Nephron progenitor cell (in vitro differentiated cells): ENCODE data around the gene ADTRP.
"Not testable (repeated sequence)": the region's sequence is repeated elsewhere in the genome, so short reads cannot be mapped to it uniquely, and the experiment has no call there.

Experiments used
- DNase-seq: peaks from one replicate; pipeline ENCODE4 v3.0.0; 2021
- H3K27ac Mint-ChIP-seq: 2 replicates; pipeline ENCODE4 v1.8.0; 2021; ENCODE audit warnings: mild to moderate bottlenecking, moderate library complexity, mixed read lengths
- H3K27me3 Mint-ChIP-seq: 2 replicates; pipeline ENCODE4 v1.8.0; 2021; ENCODE audit warnings: mild to moderate bottlenecking, low read depth, mixed read lengths; ENCODE audit not compliant: poor library complexity
- H3K36me3 Mint-ChIP-seq: 2 replicates; pipeline ENCODE4 v1.8.0; 2021; ENCODE audit warnings: low read depth, mixed read lengths
- H3K4me1 Mint-ChIP-seq: 2 replicates; pipeline ENCODE4 v1.8.0; 2021; ENCODE audit warnings: mixed read lengths
- H3K4me3 Mint-ChIP-seq: 2 replicates; pipeline ENCODE4 v1.8.0; 2021; ENCODE audit warnings: mild to moderate bottlenecking, moderate library complexity, mixed read lengths
- H3K9me3 Mint-ChIP-seq: 2 replicates; pipeline ENCODE4 v1.8.0; 2021; ENCODE audit warnings: mild to moderate bottlenecking, moderate library complexity, mixed read lengths
- TF ChIP-seq, protein P1 (sequence below): fragments of 200-600 bp; sonication (generic); IDR thresholded peaks from 2 replicates; pipeline ENCODE4 v1.5.0; 2021; ENCODE audit warnings: antibody characterized with exemption

The ADTRP gene

DNA sequence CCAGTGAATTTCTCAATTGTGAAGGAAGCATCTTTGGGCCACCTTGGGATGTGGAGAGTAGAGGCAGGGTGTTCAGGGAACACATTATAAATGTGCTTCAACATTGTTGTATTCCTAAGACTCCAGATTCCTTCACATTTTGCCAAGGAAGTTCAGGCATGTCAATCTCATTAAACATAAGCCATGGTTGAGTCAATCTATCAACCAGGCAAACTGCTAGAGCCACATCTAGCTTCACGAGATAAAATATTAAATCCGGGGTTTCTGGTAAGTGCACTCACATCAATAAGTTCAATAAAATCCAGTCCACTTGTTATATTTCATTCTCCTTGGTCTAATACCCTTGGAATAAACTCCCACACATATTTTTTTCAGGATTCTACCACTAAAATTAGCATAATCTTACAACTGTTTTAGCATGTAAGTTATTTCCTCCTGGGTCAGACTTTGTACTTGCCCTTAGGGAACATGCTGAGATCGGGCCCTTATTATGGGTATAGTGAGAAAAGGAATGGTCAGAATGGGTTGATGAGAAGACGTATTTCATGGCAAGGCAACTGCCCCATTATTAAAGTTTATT lies 93.6 kb downstream of the ADTRP start:
- TF ChIP-seq, protein P1, sequence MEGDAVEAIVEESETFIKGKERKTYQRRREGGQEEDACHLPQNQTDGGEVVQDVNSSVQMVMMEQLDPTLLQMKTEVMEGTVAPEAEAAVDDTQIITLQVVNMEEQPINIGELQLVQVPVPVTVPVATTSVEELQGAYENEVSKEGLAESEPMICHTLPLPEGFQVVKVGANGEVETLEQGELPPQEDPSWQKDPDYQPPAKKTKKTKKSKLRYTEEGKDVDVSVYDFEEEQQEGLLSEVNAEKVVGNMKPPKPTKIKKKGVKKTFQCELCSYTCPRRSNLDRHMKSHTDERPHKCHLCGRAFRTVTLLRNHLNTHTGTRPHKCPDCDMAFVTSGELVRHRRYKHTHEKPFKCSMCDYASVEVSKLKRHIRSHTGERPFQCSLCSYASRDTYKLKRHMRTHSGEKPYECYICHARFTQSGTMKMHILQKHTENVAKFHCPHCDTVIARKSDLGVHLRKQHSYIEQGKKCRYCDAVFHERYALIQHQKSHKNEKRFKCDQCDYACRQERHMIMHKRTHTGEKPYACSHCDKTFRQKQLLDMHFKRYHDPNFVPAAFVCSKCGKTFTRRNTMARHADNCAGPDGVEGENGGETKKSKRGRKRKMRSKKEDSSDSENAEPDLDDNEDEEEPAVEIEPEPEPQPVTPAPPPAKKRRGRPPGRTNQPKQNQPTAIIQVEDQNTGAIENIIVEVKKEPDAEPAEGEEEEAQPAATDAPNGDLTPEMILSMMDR, result no peak
- no peak for DNase-seq
- no peak overlapping the region for H3K4me3 Mint-ChIP-seq
- H3K9me3 Mint-ChIP-seq, result peaks cover 34% of the 10 kb centered on the region
- no peaks in the 10 kb centered on the region for H3K27me3 Mint-ChIP-seq
- H3K36me3 Mint-ChIP-seq, result peaks cover 10% of the 10 kb centered on the region
- peaks cover 25% of the 10 kb centered on the region for H3K4me1 Mint-ChIP-seq
- no peak overlapping the region for H3K27ac Mint-ChIP-seq

DNA sequence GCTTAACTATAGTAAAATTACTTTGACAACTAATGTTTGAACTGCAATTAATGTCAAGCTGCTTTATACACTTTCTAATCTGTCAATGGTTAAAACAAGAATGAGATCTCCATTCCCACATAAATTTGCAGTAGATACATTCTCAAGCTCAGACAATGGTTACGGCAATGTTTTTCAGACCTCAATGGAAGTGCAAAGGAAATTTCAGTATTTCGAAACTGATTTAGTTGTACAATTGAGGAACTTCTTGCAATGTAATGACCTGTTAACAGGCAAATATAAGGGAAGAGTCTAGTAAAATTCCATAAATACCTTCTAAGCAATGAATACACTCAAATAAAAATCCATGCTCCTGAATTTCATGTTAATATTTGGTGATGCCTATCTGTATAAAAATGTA lies 94.7 kb downstream of the ADTRP start:
- H3K4me3 Mint-ChIP-seq, result no peak overlapping the region
- no peak overlapping the region for H3K27ac Mint-ChIP-seq
- no peaks in the 10 kb centered on the region for H3K27me3 Mint-ChIP-seq
- TF ChIP-seq, protein P1, result no peak
- H3K36me3 Mint-ChIP-seq, result peaks cover 10% of the 10 kb centered on the region
- no peak for DNase-seq
- peaks cover 34% of the 10 kb centered on the region for H3K9me3 Mint-ChIP-seq
- H3K4me1 Mint-ChIP-seq, result peaks cover 21% of the 10 kb centered on the region

DNA sequence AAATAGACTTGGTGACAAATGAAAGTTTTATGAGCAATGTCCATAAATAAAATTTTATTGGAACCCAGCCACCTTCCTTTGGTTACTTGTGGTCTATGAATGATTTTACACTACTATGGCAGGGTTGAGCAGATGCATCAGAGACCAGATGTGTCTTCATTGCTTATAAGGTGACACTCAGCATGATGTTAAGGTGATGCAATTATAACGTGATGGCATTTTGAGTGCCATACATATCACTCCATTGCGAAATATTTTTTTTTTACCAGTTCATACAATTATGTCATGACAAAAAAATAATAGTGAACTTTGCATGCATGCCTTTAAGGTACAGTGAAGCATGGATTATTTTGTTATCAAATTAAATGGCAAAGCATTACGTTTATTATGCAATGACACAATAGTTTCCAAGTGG lies 96.0 kb downstream of the ADTRP start:
- no peaks in the 10 kb centered on the region for H3K27me3 Mint-ChIP-seq
- no peak overlapping the region for H3K4me3 Mint-ChIP-seq
- no peak overlapping the region for H3K27ac Mint-ChIP-seq
- peaks cover 10% of the 10 kb centered on the region for H3K36me3 Mint-ChIP-seq
- H3K4me1 Mint-ChIP-seq, result peaks cover 8% of the 10 kb centered on the region
- H3K9me3 Mint-ChIP-seq, result peaks cover 32% of the 10 kb centered on the region
- no peak for DNase-seq
- TF ChIP-seq, protein P1, result no peak

DNA sequence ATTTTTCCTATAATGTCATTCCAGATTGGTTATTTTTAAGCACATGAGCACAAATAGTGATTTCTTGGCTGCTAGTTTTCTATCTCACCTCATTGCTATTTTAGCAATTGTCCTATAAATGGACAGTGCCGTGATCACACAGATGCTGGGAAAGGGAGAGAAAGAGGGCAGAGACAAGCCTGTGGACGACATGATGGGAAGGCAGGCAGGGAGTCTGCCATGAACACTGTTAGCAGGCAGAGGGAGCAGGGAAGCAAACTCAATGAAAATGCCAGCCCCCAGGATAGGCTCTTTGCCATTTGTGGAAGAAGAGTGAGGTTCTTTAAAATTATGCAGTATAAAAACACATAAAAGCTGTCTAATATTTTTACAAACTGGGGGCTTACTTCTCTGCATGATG lies 96.8 kb downstream of the ADTRP start:
- no peaks in the 10 kb centered on the region for H3K27me3 Mint-ChIP-seq
- no peak overlapping the region for H3K27ac Mint-ChIP-seq
- TF ChIP-seq, protein P1, result no peak

DNA sequence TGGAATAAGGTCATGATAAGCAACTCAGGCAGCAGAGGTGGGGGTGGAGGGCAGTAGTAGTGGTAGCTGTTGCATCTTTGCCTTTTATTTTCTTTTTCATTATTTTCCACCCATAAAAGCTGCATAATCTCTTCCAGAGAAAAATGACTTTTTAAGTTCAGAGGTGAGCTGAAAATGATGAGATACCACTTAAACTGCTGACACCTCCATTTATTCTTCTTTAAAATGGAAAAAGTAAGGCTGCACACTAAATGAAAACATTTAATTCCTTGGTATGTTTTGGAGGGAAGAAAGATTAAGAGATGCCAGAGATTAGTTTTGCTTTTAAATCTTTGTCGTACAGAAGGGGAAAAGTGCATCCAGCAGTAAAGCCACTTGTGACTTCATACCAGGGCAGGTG lies 97.2 kb downstream of the ADTRP start:
- DNase-seq, result no peak
- no peak overlapping the region for H3K4me3 Mint-ChIP-seq
- peaks cover 10% of the 10 kb centered on the region for H3K36me3 Mint-ChIP-seq
- TF ChIP-seq, protein P1, result no peak
- no peak overlapping the region for H3K27ac Mint-ChIP-seq
- H3K9me3 Mint-ChIP-seq, result peaks cover 32% of the 10 kb centered on the region
- no peaks in the 10 kb centered on the region for H3K4me1 Mint-ChIP-seq
- H3K27me3 Mint-ChIP-seq, result no peaks in the 10 kb centered on the region

More for the DNA sequence above, 96.8 kb downstream of the ADTRP start:
- H3K4me3 Mint-ChIP-seq, result no peak overlapping the region
- H3K9me3 Mint-ChIP-seq, result peaks cover 32% of the 10 kb centered on the region
- peaks cover 10% of the 10 kb centered on the region for H3K36me3 Mint-ChIP-seq
- H3K4me1 Mint-ChIP-seq, result no peaks in the 10 kb centered on the region
- no peak for DNase-seq

DNA sequence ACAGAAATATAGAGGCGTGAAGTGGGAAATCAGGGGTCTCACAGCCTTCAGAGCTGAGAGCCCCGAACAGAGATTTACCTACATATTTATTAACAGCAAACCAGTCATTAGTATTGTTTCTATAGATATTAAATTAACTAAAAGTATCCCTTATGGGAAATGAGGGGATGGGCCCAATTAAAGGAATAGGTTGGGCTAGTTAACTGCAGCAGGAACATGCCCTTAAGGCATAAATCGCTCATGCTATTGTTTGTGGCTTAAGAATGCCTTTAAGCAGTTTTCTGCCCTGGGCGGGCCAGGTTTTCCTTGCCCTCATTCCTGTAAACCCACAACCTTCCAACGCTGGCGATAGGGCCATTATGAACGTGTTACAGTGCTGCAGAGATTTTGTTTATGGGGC lies 98.1 kb downstream of the ADTRP start:
- H3K27ac Mint-ChIP-seq, H3K4me3 Mint-ChIP-seq, H3K27me3 Mint-ChIP-seq, DNase-seq, H3K4me1 Mint-ChIP-seq: not testable (repeated sequence)
- H3K9me3 Mint-ChIP-seq, result peaks cover 32% of the 10 kb centered on the region
- peaks cover 10% of the 10 kb centered on the region for H3K36me3 Mint-ChIP-seq
